ENCODE measurements around the gene CORIN. TPM values are rescaled to one million over a fixed set of nuclear protein-coding genes. Genes with fewer than 3 reads are reported as not detected.

Gene CORIN
- polyA plus RNA-seq, 1 donor from 2014 or later, result not detected

- Mint-ChIP-seq H3K4me1 (no peaks in the 10 kb centered on the region), H3K27ac (no peak overlapping the region), H3K27me3 (no peaks in the 10 kb centered on the region), H3K9me3 (peaks cover 0 to 2% (median 1%) of the 10 kb centered on the region in 3 donors), H3K4me3 (no peak overlapping the region), H3K36me3 (no peaks in the 10 kb centered on the region)
Measured at GRCh38 chr4:47617607-47618006, 220.3 kb downstream of the CORIN start.

DNA sequence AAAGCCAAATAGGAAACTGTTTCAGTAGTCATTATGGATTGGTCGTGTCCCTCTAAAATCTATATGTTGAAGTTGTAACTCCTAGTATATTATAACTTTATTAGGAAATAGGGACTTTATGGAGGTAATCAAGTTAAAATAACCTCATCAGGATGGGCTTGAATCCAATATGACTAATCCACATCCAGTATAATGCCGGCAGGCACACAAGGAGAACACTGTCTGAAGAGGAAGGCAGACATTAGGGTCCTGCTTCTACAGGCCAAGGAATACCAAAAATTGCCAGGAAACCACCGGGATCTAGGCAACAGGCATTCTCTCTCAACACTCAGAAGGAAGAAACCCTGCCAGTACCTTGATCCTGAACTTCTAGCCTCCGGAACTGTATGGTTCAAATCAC is 222.5 kb downstream of the CORIN start:
- Mint-ChIP-seq H3K4me3 (no peak overlapping the region), H3K27ac (no peak overlapping the region), H3K4me1 (no peaks in the 10 kb centered on the region), H3K27me3 (no peaks in the 10 kb centered on the region), H3K36me3 (no peaks in the 10 kb centered on the region), H3K9me3 (peaks cover 0 to 2% (median 0%) of the 10 kb centered on the region in 3 donors)

GRCh38 chr4:47612116-47613023 is 225.5 kb downstream of the CORIN start:
- no peak overlapping the region for H3K27ac Mint-ChIP-seq
- H3K27me3 Mint-ChIP-seq, result no peaks in the 10 kb centered on the region
- H3K4me3 Mint-ChIP-seq, result no peak overlapping the region
- H3K36me3 Mint-ChIP-seq, result no peaks in the 10 kb centered on the region
- no peaks in the 10 kb centered on the region for H3K4me1 Mint-ChIP-seq
- no peaks in the 10 kb centered on the region for H3K9me3 Mint-ChIP-seq

- no peak overlapping the region for H3K27ac Mint-ChIP-seq
- no peaks in the 10 kb centered on the region for H3K36me3 Mint-ChIP-seq
- H3K9me3 Mint-ChIP-seq, result peaks cover 0 to 10% (median 4%) of the 10 kb centered on the region in 3 donors
- H3K4me1 Mint-ChIP-seq, result peaks cover 0 to 3% (median 0%) of the 10 kb centered on the region in 3 donors
- no peak overlapping the region for H3K4me3 Mint-ChIP-seq
- H3K27me3 Mint-ChIP-seq, result no peaks in the 10 kb centered on the region
Measured at GRCh38 chr4:47606482-47606881, 231.4 kb downstream of the CORIN start.

- peaks cover 2% of the 10 kb centered on the region for H3K36me3 Mint-ChIP-seq
- H3K27ac Mint-ChIP-seq, result no peak overlapping the region
- no peaks in the 10 kb centered on the region for H3K4me1 Mint-ChIP-seq
- peaks cover 0 to 6% (median 1%) of the 10 kb centered on the region in 3 donors for H3K9me3 Mint-ChIP-seq
- H3K4me3 Mint-ChIP-seq, result no peak overlapping the region
- H3K27me3 Mint-ChIP-seq, result no peaks in the 10 kb centered on the region
Measured at GRCh38 chr4:47598896-47599295, 239.0 kb downstream of the CORIN start.

DNA sequence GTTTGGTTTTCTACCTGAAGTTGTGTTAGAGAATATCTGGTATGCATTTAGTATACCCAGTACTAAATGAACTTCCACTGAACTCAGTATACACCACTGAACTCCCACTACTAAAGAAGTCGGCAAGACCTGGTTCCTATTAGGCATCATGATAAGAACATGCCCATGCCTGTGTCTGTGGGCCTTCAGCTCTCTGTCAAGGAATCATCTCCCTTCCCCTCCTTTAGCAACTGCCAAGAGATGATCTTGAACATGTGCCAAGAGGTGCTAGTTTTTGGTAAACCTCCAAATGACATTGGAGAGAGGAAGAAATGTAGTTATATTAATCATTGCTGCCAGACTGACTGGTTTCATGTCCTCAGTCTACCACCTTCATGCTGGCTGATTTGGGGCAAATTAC is 239.5 kb downstream of the CORIN start:
- Mint-ChIP-seq H3K4me3 (no peak overlapping the region), H3K36me3 (peaks cover 2% of the 10 kb centered on the region), H3K4me1 (no peaks in the 10 kb centered on the region), H3K27me3 (no peaks in the 10 kb centered on the region), H3K9me3 (peaks cover 0 to 5% (median 1%) of the 10 kb centered on the region in 3 donors), H3K27ac (no peak overlapping the region)

DNA sequence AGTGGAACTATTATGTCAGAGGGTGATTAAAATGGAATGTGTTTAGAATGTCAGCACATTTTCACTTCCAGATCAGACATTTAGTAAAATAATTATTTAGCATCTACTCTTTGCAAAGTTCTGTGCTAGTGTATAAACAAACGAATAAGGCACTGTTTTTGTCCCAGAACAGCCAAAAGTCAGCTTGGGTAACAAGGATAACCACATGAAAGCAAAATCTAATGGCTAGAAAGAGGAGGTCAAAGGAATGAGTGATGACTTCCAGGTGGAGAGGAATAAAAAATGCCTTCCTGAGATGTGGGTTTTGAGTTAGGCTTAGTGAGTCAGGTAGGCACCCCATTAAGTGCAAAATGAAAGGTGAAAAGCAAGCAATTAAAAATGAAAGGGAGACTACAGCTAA is 240.2 kb downstream of the CORIN start:
- H3K9me3 Mint-ChIP-seq, result peaks cover 0 to 1% (median 0%) of the 10 kb centered on the region in 3 donors
- no peaks in the 10 kb centered on the region for H3K4me1 Mint-ChIP-seq
- H3K4me3 Mint-ChIP-seq, result no peak overlapping the region
- no peak overlapping the region for H3K27ac Mint-ChIP-seq
- peaks cover 2% of the 10 kb centered on the region for H3K36me3 Mint-ChIP-seq
- no peaks in the 10 kb centered on the region for H3K27me3 Mint-ChIP-seq

DNA sequence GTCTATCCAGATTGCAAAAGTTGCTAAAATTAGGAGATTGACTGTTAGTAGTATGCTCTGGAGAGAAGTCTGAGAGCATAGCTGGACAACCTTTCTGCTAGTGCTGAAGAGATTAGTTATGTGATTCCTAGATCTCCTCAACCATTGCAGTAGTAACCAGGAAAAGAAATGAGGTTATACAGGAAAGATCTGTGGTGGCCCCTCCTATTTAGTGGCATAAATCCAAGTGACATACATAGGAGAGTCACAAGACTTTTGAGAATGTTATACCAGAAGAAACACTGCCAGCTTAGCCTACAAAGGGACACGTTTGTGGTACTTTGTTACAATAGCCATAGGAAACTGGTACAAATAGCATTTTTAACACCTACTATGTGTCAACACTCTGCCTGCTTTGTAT is 247.5 kb downstream of the CORIN start:
- Mint-ChIP-seq H3K4me1 (no peaks in the 10 kb centered on the region), H3K9me3 (peaks cover 1 to 16% (median 6%) of the 10 kb centered on the region in 3 donors), H3K4me3 (no peak overlapping the region), H3K27me3 (no peaks in the 10 kb centered on the region), H3K36me3 (peaks cover 26% of the 10 kb centered on the region), H3K27ac (no peak overlapping the region)

DNA sequence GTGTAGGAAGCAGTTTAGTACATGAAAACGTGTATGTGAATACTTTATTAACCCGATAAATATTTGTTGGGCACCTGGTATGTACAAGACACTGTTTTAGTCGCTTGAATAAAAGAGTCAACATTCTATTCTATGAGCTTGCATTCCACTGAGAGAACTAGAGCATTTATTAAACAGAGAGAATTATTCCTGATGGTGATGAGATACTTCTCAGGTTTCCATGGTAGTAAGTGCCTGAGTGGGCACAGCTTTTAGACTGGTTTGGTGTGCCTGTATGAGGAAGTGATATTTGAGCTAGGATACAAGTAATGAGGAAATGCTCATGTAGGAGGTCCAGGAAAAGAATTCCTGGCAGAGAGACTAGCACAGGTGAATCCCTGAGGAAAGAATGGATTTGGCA is 258.6 kb downstream of the CORIN start:
- Mint-ChIP-seq H3K9me3 (no peaks in the 10 kb centered on the region), H3K27ac (no peak overlapping the region), H3K27me3 (no peaks in the 10 kb centered on the region), H3K4me3 (no peak overlapping the region), H3K4me1 (no peaks in the 10 kb centered on the region), H3K36me3 (peaks cover 34% of the 10 kb centered on the region)

DNA sequence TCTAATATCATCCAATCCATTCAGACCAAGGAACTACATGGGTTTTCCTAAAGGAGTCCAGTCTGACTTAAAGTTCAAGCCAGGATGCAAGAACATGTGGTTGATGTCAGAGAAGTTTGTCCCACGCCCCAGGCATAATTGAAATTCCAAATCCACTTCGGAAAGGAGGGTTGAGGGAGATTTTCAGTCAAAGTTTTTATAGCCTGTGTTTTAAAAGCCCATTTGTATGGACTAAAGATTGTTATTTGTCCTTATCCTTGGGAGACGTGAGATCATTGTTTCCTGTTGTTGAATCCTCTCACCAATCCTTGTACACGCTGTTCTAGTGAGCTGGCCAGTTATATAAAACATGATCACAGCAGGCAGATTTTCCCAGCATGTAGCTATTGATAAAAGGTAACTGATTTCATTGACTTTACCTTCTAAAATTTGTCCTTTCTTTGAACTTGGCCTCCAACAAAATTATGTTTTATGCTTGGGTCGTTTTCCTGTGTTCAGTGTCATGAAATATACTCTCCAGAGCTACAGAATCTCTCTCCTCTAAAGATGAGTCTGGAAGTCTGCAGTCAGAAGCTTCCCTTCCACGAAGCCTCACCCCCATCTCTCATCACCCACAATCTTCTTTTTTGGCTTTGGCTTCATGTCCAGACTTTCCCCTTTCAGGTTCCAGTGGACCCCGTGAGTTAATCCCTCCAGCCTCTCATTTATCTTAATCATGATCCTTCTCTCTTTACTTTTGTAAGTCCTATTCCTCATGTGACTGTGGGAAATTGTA is 259.9 kb downstream of the CORIN start:
- Mint-ChIP-seq H3K9me3 (no peaks in the 10 kb centered on the region), H3K27me3 (no peaks in the 10 kb centered on the region), H3K4me3 (no peak overlapping the region), H3K36me3 (peaks cover 31% of the 10 kb centered on the region), H3K27ac (no peak overlapping the region), H3K4me1 (no peaks in the 10 kb centered on the region)

GRCh38 chr4:47572981-47573380 is 264.9 kb downstream of the CORIN start:
- peaks cover 27% of the 10 kb centered on the region for H3K36me3 Mint-ChIP-seq
- H3K9me3 Mint-ChIP-seq, result no peaks in the 10 kb centered on the region
- H3K4me3 Mint-ChIP-seq, result peak overlapping the region in 1 of 4 donors; percentile 15
- no peaks in the 10 kb centered on the region for H3K27me3 Mint-ChIP-seq
- no peak overlapping the region for H3K27ac Mint-ChIP-seq
- H3K4me1 Mint-ChIP-seq, result no peaks in the 10 kb centered on the region

DNA sequence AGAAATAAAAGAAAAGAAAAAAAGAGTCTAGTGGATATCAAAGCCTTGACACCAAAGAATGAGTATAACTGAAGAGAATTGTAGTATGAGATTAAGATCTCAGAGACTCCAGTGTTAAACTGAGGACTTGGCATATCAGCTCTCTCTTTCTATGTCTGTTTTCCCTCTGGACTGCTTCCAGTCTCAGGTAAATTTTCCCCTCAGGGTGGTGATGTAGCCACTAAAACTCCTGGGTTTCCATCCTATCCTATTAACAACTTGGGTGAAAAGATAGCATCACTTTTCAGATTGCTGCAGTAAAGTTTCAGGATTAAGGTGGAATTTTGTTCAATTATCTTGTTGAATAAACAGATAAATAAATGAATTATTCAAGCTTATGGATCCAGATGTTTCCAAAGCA is 267.1 kb downstream of the CORIN start:
- Mint-ChIP-seq H3K4me3 (no peak overlapping the region), H3K9me3 (no peaks in the 10 kb centered on the region), H3K27ac (no peak overlapping the region), H3K4me1 (no peaks in the 10 kb centered on the region), H3K36me3 (peaks cover 27% of the 10 kb centered on the region), H3K27me3 (no peaks in the 10 kb centered on the region)

DNA sequence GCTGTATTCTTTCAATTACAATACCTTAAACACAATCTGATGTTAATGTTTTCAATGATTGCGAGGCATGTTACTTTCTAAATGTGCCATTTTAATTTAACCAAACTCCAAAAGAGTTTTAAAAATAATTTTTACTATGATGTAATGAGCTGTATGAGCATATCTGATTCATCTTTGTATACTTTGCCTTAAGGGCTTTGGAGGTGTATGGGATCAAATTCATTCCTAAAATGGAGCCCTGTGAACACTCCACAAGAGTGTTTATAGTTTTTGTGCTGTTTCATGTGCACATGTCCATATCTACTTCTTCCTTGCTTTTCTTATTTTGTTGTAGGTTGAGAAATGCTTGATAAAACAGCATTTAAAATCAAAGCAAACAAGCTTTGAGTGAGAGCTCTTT is 270.4 kb downstream of the CORIN start:
- Mint-ChIP-seq H3K36me3 (peaks cover 14% of the 10 kb centered on the region), H3K27ac (no peak overlapping the region), H3K27me3 (no peaks in the 10 kb centered on the region), H3K4me1 (peaks cover 4 to 10% (median 5%) of the 10 kb centered on the region in 3 donors), H3K4me3 (no peak overlapping the region), H3K9me3 (no peaks in the 10 kb centered on the region)

DNA sequence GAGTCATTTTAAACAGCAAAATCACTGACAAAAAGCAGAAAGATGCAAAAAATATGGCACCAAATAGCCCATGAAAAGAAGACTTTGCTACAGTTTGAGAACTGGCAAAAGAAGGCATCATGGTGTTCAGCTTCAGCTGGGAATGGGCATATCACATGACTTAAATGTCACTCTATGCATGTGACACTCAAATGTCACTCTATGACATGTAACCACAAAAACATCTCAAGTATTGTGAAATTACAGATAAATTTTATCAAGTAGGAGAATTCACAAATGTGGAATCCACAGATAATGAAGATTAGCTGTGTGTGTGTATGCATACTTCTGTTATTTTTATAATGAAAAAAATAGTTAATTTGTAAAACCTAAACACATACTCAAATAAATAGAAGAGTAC is 270.9 kb downstream of the CORIN start:
- Mint-ChIP-seq H3K27ac (no peak overlapping the region), H3K36me3 (peaks cover 12% of the 10 kb centered on the region), H3K9me3 (no peaks in the 10 kb centered on the region), H3K4me1 (peaks cover 4 to 10% (median 5%) of the 10 kb centered on the region in 3 donors), H3K27me3 (no peaks in the 10 kb centered on the region), H3K4me3 (no peak overlapping the region)

DNA sequence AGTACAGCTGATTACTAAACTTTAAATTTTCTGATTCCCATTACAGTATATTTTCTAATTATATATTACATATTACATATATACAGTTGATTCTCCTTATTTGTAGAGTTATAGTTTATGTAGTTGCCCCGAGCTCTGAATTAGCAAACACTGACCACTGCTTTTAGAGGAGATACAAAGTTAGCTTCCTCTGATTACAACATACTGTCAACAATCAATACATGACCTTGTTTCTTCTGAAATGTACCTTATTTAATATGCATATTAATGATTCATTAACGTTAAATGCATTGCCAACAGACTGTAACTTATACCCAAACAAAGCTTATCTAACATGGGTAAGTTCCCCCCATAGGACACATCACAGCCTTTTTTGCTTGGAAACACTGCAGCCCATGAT is 271.3 kb downstream of the CORIN start:
- Mint-ChIP-seq H3K4me3 (no peak overlapping the region), H3K4me1 (peaks cover 4 to 10% (median 5%) of the 10 kb centered on the region in 3 donors), H3K36me3 (peaks cover 10% of the 10 kb centered on the region), H3K9me3 (no peaks in the 10 kb centered on the region), H3K27ac (no peak overlapping the region), H3K27me3 (no peaks in the 10 kb centered on the region)
